ENCODE results near the gene ARID2.

Gene ARID2

GRCh38 chr12:45720069-45720468 lies 9.4 kb upstream of the ARID2 start:
- DNase-seq (ENCODE audit: low spot score), result no peak

GRCh38 chr12:45721369-45721768 lies 8.1 kb upstream of the ARID2 start:
- no peak for DNase-seq (ENCODE audit: low spot score)

GRCh38 chr12:45721954-45722353 lies 7.6 kb upstream of the ARID2 start:
- no peak for DNase-seq (ENCODE audit: low spot score)

- peak; percentile 29 for DNase-seq (ENCODE audit: low spot score)
Observed at GRCh38 chr12:45725631-45726602, 3.6 kb upstream of the ARID2 start.

GRCh38 chr12:45726603-45727300 lies 2.8 kb upstream of the ARID2 start:
- DNase-seq (ENCODE audit: low spot score), result peak; percentile 18

- peak; percentile 93 for DNase-seq (ENCODE audit: low spot score)
Observed at GRCh38 chr12:45727301-45727979, 2.1 kb upstream of the ARID2 start.

- peak; percentile 6 for DNase-seq (ENCODE audit: low spot score)
Observed at GRCh38 chr12:45727980-45728629, 1.4 kb upstream of the ARID2 start.

- DNase-seq (ENCODE audit: low spot score), result peak; percentile 80
Observed at GRCh38 chr12:45728630-45729232, 775 bp upstream of the ARID2 start.

GRCh38 chr12:45730084-45730347 lies 510 bp downstream of the ARID2 start:
- DNase-seq (ENCODE audit: low spot score), result no peak

GRCh38 chr12:45730348-45731189 lies 1.1 kb downstream of the ARID2 start:
- DNase-seq (ENCODE audit: low spot score), result peak; percentile 5

- DNase-seq (ENCODE audit: low spot score), result no peak
Observed at GRCh38 chr12:45731190-45731775, 1.8 kb downstream of the ARID2 start.

- DNase-seq (ENCODE audit: low spot score), result no peak
Observed at GRCh38 chr12:45732250-45732649, 2.7 kb downstream of the ARID2 start.

- no peak for DNase-seq (ENCODE audit: low spot score)
Observed at GRCh38 chr12:45732936-45733335, 3.4 kb downstream of the ARID2 start.

- DNase-seq (ENCODE audit: low spot score), result no peak
Observed at GRCh38 chr12:45737638-45738037, 8.1 kb downstream of the ARID2 start.

- no peak for DNase-seq (ENCODE audit: low spot score)
Observed at GRCh38 chr12:45742590-45742989, 13.1 kb downstream of the ARID2 start.

- no peak for DNase-seq (ENCODE audit: low spot score)
Observed at GRCh38 chr12:45743247-45743646, 13.7 kb downstream of the ARID2 start.

- DNase-seq (ENCODE audit: low spot score), result peak; percentile 19
Observed at GRCh38 chr12:45745861-45746277, 16.4 kb downstream of the ARID2 start.

- DNase-seq (ENCODE audit: low spot score), result no peak
Observed at GRCh38 chr12:45756666-45757065, 27.2 kb downstream of the ARID2 start.

- DNase-seq (ENCODE audit: low spot score), result no peak
Observed at GRCh38 chr12:45757172-45757571, 27.7 kb downstream of the ARID2 start.

GRCh38 chr12:45760333-45760732 lies 30.8 kb downstream of the ARID2 start:
- no peak for DNase-seq (ENCODE audit: low spot score)
